IPS DF 4.7 (cell line): Measurements from ENCODE around the gene TMEM164.
"Not testable (repeated sequence)": the region's sequence is repeated elsewhere in the genome, so short reads cannot be mapped to it uniquely, and the experiment has no call there.

Experiments used
- DNase-seq: peaks from one replicate; pipeline ENCODE4 v3.0.0-alpha.2; 2013; ENCODE audit warnings: low spot score; ENCODE audit errors: extremely low read depth

The TMEM164 gene

GRCh38 chrX:110131031-110131430 lies 128.1 kb downstream of the TMEM164 start:
- DNase-seq: no peak

DNA sequence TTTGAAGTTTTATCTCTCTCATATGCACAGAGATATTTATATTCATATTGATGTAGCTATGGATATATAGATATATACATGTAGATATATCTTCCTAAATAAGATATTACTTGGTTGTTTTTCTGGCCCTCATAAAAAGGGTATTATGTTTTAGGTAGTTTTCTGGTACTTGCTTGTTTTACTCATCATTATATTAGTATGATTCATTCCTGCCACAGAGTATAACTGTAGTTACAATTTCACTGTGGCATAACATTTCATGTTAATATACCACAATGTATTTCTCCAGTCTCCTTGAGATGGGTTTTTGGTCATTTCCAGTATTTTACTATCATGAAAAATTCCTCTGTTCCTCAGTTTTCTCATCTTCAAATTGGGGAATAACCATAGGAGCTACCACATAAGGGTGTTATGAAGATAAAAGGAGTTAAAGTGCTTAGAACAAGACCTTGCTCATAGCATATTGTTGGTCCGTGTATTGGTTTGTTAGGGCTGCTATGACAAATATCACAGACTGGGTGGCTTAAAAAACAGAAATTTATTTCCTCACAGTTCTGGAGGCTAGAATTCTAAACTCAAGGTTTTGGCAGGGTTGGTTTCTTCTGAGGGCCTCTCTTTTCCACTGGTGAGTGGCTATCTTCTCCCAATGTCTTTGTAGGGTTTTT lies 129.7 kb downstream of the TMEM164 start:
- no peak for DNase-seq

- no peak for DNase-seq
These were observed 130.9 kb downstream of the TMEM164 start for GRCh38 chrX:110133735-110134370.

- no peak for DNase-seq
These were observed 132.7 kb downstream of the TMEM164 start for GRCh38 chrX:110135618-110136017.

- no peak for DNase-seq
These were observed 133.2 kb downstream of the TMEM164 start for GRCh38 chrX:110136136-110136535.

GRCh38 chrX:110138557-110138956 lies 135.6 kb downstream of the TMEM164 start:
- DNase-seq: no peak

GRCh38 chrX:110139172-110139571 lies 136.3 kb downstream of the TMEM164 start:
- no peak for DNase-seq

GRCh38 chrX:110142096-110142495 lies 139.2 kb downstream of the TMEM164 start:
- no peak for DNase-seq

GRCh38 chrX:110143454-110144210 lies 140.7 kb downstream of the TMEM164 start:
- no peak for DNase-seq

- no peak for DNase-seq
These were observed 142.4 kb downstream of the TMEM164 start for GRCh38 chrX:110145311-110145710.

- DNase-seq: no peak
These were observed 142.9 kb downstream of the TMEM164 start for GRCh38 chrX:110145854-110146253.

- DNase-seq: no peak
These were observed 143.6 kb downstream of the TMEM164 start for GRCh38 chrX:110146521-110146920.

DNA sequence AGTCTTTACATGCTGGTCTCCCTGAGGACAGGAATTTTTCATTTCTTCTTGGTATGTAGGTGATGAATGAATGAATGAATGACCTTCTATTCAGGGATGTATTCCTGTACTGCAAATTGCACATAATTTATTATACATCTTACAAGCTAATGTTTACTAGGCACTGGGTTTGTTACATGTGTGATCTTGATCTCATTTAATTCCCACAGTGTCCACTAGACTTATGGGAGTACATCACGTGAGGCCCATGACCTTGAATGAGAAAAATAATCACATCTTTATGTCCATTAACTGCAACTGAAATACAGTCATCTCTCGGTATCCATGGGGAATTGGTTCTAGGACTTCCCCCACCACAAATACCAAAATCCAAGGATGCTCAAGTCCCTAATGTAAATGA lies 150.3 kb downstream of the TMEM164 start:
- no peak for DNase-seq

DNA sequence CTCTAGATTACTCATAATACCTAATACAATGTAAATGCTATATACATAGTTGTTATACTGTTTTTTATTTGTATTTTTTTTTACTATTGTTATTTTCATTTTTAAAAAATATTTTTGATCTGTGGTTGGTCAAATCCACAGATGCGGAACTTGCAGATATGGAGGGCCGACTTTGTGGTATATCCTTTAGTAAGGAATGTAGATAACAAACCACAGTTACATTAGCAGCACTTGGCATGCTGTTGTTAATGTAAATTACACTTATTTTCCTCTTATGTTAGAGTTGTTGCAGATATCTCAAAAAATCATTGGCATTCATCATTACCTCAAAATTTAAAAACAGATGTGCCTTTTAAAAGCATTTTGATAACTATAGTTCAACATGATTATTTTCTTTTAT lies 151.0 kb downstream of the TMEM164 start:
- DNase-seq: no peak

GRCh38 chrX:110154328-110154727 lies 151.4 kb downstream of the TMEM164 start:
- not testable (repeated sequence) for DNase-seq

GRCh38 chrX:110155759-110156158 lies 152.8 kb downstream of the TMEM164 start:
- DNase-seq: no peak

DNA sequence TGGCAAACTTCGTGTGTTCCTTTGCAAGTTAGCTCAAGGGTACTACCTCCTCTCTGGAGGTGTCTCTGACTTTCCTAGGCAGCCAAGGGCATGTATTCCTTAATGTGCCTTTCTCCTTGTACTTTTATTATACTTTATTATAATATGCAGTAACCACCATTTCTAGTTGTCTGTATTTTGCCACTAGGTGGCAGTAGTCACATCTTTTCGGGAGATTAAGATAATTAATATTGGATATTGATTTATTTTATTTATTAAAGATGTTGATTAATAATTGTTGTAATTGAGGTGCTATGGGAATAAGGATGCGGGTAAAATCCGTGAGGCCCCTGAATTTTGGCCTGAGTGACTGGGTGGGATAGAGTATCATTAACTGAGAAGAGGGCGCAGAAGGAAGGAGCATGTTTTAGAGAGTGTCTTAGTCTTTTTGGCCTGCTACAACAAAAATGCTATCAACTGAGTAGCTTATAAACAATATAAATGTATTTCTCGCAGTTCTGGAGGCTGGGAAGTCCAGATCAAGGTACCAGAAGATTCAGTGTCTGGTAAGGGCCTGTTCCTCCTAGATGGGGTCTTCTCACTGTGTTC lies 153.3 kb downstream of the TMEM164 start:
- DNase-seq: no peak

DNA sequence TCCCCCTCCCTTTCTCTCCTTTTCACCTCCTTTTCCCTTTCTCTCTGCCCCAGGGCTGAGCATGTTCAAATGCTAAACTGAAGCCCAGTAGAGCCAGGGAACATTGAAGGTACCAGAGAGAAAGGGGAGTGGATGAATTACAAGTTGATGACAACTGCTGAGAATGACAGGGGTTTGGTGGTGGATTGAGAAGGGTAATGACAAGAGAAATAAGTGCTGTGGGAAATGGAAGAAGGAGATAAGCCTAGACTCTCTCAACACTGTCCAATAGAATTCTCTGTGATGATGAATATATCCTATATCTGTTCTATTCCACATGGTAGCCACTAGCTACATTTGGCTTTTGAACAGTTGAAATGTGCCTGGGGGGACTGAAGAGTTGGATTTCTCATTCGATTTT lies 154.5 kb downstream of the TMEM164 start:
- no peak for DNase-seq

- DNase-seq: no peak
These were observed 156.3 kb downstream of the TMEM164 start for GRCh38 chrX:110159235-110159634.

GRCh38 chrX:110159865-110160264 lies 157.0 kb downstream of the TMEM164 start:
- DNase-seq: no peak

GRCh38 chrX:110161361-110161686 lies 158.4 kb downstream of the TMEM164 start:
- DNase-seq: no peak

DNA sequence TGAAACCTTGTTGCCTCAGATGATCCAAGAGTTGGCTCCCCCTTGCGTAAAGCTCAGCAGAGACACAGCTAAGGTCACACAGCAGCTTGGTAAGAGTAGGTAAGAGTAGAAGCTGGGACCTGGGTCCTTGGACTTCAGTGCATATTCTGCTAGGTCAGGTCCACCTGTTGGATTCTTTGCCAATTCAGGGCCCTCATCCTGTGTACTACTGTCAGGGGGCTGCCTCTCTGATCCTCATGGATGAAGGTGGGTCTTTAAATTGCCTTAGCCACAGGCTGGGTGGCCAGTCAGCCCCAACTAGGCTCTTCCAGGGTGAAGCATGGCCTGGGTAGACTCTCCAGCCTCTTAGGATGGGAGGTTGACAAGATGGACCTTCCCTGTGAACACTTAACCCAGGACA lies 159.2 kb downstream of the TMEM164 start:
- no peak for DNase-seq
